ENCODE data around the gene ZBTB32.

Gene ZBTB32

GRCh38 chr19:35696835-35697234 lies 7.5 kb upstream of the ZBTB32 start:
- H3K27me3 ChIP-seq (ENCODE audit: control insufficient read depth, insufficient read depth, low read length) = no peaks in the 10 kb centered on the region
- no peak overlapping the region for H3K9ac ChIP-seq (ENCODE audit: low read depth, low read length)
- no peak overlapping the region for H3K27ac ChIP-seq (ENCODE audit: low read depth, low read length)
- no peaks in the 10 kb centered on the region for H3K9me3 ChIP-seq (ENCODE audit: control insufficient read depth, insufficient read depth, low read length)
- H3K4me1 ChIP-seq (ENCODE audit: control insufficient read depth, insufficient read depth, low read length) = no peaks in the 10 kb centered on the region
- no peaks in the 10 kb centered on the region for H3K36me3 ChIP-seq (ENCODE audit: control insufficient read depth, insufficient read depth, low read length)
- no peak overlapping the region for H3K4me3 ChIP-seq (ENCODE audit: low read depth, low read length)

GRCh38 chr19:35702223-35703012 lies 1.9 kb upstream of the ZBTB32 start:
- Histone ChIP-seq H3K36me3 (ENCODE audit: control insufficient read depth, insufficient read depth, low read length) (no peaks in the 10 kb centered on the region), H3K27ac (ENCODE audit: low read depth, low read length) (peak overlapping the region; percentile 28), H3K9me3 (ENCODE audit: control insufficient read depth, insufficient read depth, low read length) (no peaks in the 10 kb centered on the region), H3K27me3 (ENCODE audit: control insufficient read depth, insufficient read depth, low read length) (peaks cover 19% of the 10 kb centered on the region), H3K4me3 (ENCODE audit: low read depth, low read length) (peak overlapping the region; percentile 75), H3K9ac (ENCODE audit: low read depth, low read length) (no peak overlapping the region), H3K4me1 (ENCODE audit: control insufficient read depth, insufficient read depth, low read length) (0 out of 2 replicates have a peak, but pooled peaks cover 3% of the 10 kb centered on the region)

DNA sequence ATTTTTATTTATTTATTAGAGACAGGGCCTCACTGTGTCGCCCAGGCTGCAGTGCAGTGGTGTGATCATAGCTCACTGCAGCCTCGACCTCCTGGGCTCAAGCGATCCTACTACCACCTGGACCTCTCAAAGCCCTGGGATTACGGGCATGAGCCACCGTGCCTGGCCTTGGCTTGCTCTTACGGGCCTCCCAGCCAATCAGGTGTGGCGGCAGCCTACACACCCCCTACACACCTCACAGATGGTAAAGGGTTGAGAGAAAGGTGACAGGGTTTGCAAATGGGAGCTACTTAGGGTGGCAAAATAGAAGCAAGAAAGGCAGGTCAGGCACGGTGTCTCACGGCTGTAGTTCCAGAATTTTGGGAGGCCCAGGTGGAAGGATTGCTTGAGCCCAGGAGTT lies 1.0 kb upstream of the ZBTB32 start:
- H3K9ac ChIP-seq (ENCODE audit: low read depth, low read length) = no peak overlapping the region
- no peak overlapping the region for H3K4me3 ChIP-seq (ENCODE audit: low read depth, low read length)
- H3K9me3 ChIP-seq (ENCODE audit: control insufficient read depth, insufficient read depth, low read length) = no peaks in the 10 kb centered on the region
- peaks cover 19% of the 10 kb centered on the region for H3K27me3 ChIP-seq (ENCODE audit: control insufficient read depth, insufficient read depth, low read length)
- no peak overlapping the region for H3K27ac ChIP-seq (ENCODE audit: low read depth, low read length)
- 0 out of 2 replicates have a peak, but pooled peaks cover 3% of the 10 kb centered on the region for H3K4me1 ChIP-seq (ENCODE audit: control insufficient read depth, insufficient read depth, low read length)
- H3K36me3 ChIP-seq (ENCODE audit: control insufficient read depth, insufficient read depth, low read length) = no peaks in the 10 kb centered on the region

- Histone ChIP-seq H3K27ac (ENCODE audit: low read depth, low read length) (no peak overlapping the region), H3K27me3 (ENCODE audit: control insufficient read depth, insufficient read depth, low read length) (peaks cover 16% of the 10 kb centered on the region), H3K9ac (ENCODE audit: low read depth, low read length) (no peak overlapping the region), H3K4me1 (ENCODE audit: control insufficient read depth, insufficient read depth, low read length) (peaks cover 11% of the 10 kb centered on the region), H3K36me3 (ENCODE audit: control insufficient read depth, insufficient read depth, low read length) (no peaks in the 10 kb centered on the region; the same call in 1 of the 2 replicates), H3K4me3 (ENCODE audit: low read depth, low read length) (no peak overlapping the region), H3K9me3 (ENCODE audit: control insufficient read depth, insufficient read depth, low read length) (no peaks in the 10 kb centered on the region)
These were observed 4.0 kb downstream of the ZBTB32 start for GRCh38 chr19:35708391-35708790.

GRCh38 chr19:35710784-35711723 lies 6.7 kb downstream of the ZBTB32 start:
- H3K36me3 ChIP-seq (ENCODE audit: control insufficient read depth, insufficient read depth, low read length) = no peaks in the 10 kb centered on the region; the same call in 1 of the 2 replicates
- no peak overlapping the region for H3K27ac ChIP-seq (ENCODE audit: low read depth, low read length)
- H3K4me1 ChIP-seq (ENCODE audit: control insufficient read depth, insufficient read depth, low read length) = peaks cover 27% of the 10 kb centered on the region
- no peaks in the 10 kb centered on the region for H3K9me3 ChIP-seq (ENCODE audit: control insufficient read depth, insufficient read depth, low read length)
- no peak overlapping the region for H3K4me3 ChIP-seq (ENCODE audit: low read depth, low read length)
- H3K27me3 ChIP-seq (ENCODE audit: control insufficient read depth, insufficient read depth, low read length) = no peaks in the 10 kb centered on the region
- H3K9ac ChIP-seq (ENCODE audit: low read depth, low read length) = no peak overlapping the region

- Histone ChIP-seq H3K9me3 (ENCODE audit: control insufficient read depth, insufficient read depth, low read length) (no peaks in the 10 kb centered on the region), H3K4me3 (ENCODE audit: low read depth, low read length) (no peak overlapping the region), H3K27ac (ENCODE audit: low read depth, low read length) (no peak overlapping the region), H3K4me1 (ENCODE audit: control insufficient read depth, insufficient read depth, low read length) (peaks cover 27% of the 10 kb centered on the region), H3K9ac (ENCODE audit: low read depth, low read length) (no peak overlapping the region), H3K27me3 (ENCODE audit: control insufficient read depth, insufficient read depth, low read length) (no peaks in the 10 kb centered on the region), H3K36me3 (ENCODE audit: control insufficient read depth, insufficient read depth, low read length) (no peaks in the 10 kb centered on the region; the same call in 1 of the 2 replicates)
These were observed 8.5 kb downstream of the ZBTB32 start for GRCh38 chr19:35712567-35713505.

GRCh38 chr19:35713506-35713850 lies 9.1 kb downstream of the ZBTB32 start:
- H3K4me3 ChIP-seq (ENCODE audit: low read depth, low read length) = no peak overlapping the region
- H3K27me3 ChIP-seq (ENCODE audit: control insufficient read depth, insufficient read depth, low read length) = no peaks in the 10 kb centered on the region
- no peaks in the 10 kb centered on the region; the same call in 1 of the 2 replicates for H3K36me3 ChIP-seq (ENCODE audit: control insufficient read depth, insufficient read depth, low read length)
- H3K9me3 ChIP-seq (ENCODE audit: control insufficient read depth, insufficient read depth, low read length) = no peaks in the 10 kb centered on the region
- no peak overlapping the region for H3K27ac ChIP-seq (ENCODE audit: low read depth, low read length)
- H3K9ac ChIP-seq (ENCODE audit: low read depth, low read length) = no peak overlapping the region
- H3K4me1 ChIP-seq (ENCODE audit: control insufficient read depth, insufficient read depth, low read length) = peaks cover 27% of the 10 kb centered on the region

- Histone ChIP-seq H3K36me3 (ENCODE audit: control insufficient read depth, insufficient read depth, low read length) (no peaks in the 10 kb centered on the region; the same call in 1 of the 2 replicates), H3K4me3 (ENCODE audit: low read depth, low read length) (no peak overlapping the region), H3K27ac (ENCODE audit: low read depth, low read length) (no peak overlapping the region), H3K4me1 (ENCODE audit: control insufficient read depth, insufficient read depth, low read length) (peaks cover 30% of the 10 kb centered on the region), H3K27me3 (ENCODE audit: control insufficient read depth, insufficient read depth, low read length) (no peaks in the 10 kb centered on the region), H3K9ac (ENCODE audit: low read depth, low read length) (no peak overlapping the region), H3K9me3 (ENCODE audit: control insufficient read depth, insufficient read depth, low read length) (no peaks in the 10 kb centered on the region)
These were observed 9.6 kb downstream of the ZBTB32 start for GRCh38 chr19:35713904-35714495.

DNA sequence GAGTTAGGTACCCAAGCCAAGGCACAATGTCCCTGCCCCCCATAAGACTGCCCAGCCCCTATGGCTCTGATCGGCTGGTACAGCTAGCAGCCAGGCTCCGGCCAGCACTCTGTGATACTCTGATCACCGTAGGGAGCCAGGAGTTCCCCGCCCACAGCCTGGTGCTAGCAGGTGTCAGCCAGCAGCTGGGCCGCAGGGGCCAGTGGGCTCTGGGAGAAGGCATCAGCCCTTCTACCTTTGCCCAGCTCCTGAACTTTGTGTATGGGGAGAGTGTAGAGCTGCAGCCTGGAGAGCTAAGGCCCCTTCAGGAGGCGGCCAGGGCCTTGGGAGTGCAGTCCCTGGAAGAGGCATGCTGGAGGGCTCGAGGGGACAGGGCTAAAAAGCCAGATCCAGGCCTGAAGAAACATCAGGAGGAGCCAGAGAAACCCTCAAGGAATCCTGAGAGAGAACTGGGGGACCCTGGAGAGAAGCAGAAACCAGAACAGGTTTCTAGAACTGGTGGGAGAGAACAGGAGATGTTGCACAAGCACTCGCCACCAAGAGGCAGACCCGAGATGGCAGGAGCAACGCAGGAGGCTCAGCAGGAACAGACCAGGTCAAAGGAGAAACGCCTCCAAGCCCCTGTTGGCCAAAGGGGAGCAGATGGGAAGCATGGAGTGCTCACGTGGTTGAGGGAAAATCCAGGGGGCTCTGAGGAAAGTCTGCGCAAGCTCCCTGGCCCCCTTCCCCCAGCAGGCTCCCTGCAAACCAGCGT lies 10.4 kb downstream of the ZBTB32 start:
- no peak overlapping the region for H3K9ac ChIP-seq (ENCODE audit: low read depth, low read length)
- H3K4me1 ChIP-seq (ENCODE audit: control insufficient read depth, insufficient read depth, low read length) = peaks cover 34% of the 10 kb centered on the region
- H3K36me3 ChIP-seq (ENCODE audit: control insufficient read depth, insufficient read depth, low read length) = peaks cover 4% of the 10 kb centered on the region; the same call in 1 of the 2 replicates
- H3K4me3 ChIP-seq (ENCODE audit: low read depth, low read length) = peak overlapping the region; percentile 81; the same call in 1 of the 2 replicates
- no peaks in the 10 kb centered on the region for H3K27me3 ChIP-seq (ENCODE audit: control insufficient read depth, insufficient read depth, low read length)
- no peaks in the 10 kb centered on the region for H3K9me3 ChIP-seq (ENCODE audit: control insufficient read depth, insufficient read depth, low read length)
- H3K27ac ChIP-seq (ENCODE audit: low read depth, low read length) = no peak overlapping the region

Measured in HUES48 (cell line).